ENCODE results near the gene BRAP.
"Not testable (repeated sequence)": the region's sequence is repeated elsewhere in the genome, so short reads cannot be mapped to it uniquely, and the experiment has no call there.

BRAP gene

DNA sequence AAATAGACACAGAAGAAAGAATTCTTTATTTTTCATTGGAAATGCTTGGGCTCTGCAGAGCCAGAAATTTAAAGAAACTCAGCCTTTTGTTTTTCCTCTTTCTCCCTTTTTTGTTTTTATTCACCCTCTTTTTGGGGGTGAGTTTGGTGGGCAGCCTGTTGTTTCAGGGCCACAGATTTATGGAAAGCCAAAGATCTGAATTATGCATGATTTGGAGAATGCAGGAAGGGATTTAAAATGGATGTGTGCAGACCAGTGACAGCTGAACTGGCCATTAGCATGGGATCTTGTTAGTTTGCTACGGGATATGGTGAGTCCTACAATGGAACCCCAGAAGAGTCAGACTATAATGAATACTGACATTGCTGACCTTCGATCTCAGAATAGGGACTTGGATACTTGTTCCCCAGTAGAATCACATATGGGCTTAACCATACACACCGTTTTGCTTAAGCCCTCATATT lies 79.0 kb downstream of the BRAP start:
- Mint-ChIP-seq H3K4me3 (no peak overlapping the region), H3K4me1 (no peaks in the 10 kb centered on the region), H3K9me3 (no peaks in the 10 kb centered on the region), H3K36me3 (ENCODE audit: low read depth) (no peaks in the 10 kb centered on the region), H3K27ac (no peak overlapping the region), H3K27me3 (no peaks in the 10 kb centered on the region)
- ATAC-seq, result no peak
- no peak for DNase-seq

DNA sequence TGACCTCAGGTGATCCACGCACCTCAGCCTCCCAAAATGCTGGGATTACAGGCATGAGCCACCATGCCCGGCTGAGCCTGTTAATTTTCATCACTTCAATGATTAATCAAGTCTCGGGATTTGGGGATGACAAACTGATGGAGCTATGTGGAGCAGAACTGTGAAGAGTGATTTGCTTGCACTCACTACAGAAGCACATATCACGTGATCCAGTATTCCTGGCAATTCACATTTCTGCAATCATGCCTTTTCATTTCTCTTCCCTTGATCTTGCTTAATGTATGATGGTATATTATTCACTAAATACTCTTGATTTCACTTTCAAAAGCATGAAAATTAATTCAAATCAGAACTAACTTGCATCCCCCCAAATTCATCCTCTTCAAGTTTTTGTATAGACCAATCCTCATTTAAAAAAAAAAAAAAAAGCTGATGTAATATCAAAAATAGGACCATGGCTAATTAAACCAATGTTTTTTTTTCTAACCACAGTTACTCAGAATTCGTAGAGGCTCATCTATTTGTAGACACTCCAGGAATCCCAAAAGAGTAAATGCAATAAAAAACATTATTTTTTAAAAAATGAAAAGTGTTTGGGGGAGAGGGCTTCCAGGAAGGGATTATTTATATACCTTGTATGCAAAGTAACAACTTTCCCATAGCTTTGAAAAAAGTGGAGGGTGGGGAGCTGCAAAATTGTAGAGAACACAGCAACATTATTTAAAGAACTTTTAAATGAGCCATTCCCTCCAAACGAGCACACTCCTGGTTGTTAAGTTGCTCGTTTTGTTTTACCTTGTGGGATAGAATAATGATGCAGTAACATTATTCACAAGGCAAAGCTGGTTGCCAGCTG lies 79.6 kb downstream of the BRAP start:
- ATAC-seq, result no peak
- no peak for DNase-seq
- H3K4me3 Mint-ChIP-seq, result no peak overlapping the region
- no peaks in the 10 kb centered on the region for H3K27me3 Mint-ChIP-seq
- no peak overlapping the region for H3K27ac Mint-ChIP-seq
- no peaks in the 10 kb centered on the region for H3K4me1 Mint-ChIP-seq
- no peaks in the 10 kb centered on the region for H3K36me3 Mint-ChIP-seq (ENCODE audit: low read depth)
- H3K9me3 Mint-ChIP-seq, result no peaks in the 10 kb centered on the region

DNA sequence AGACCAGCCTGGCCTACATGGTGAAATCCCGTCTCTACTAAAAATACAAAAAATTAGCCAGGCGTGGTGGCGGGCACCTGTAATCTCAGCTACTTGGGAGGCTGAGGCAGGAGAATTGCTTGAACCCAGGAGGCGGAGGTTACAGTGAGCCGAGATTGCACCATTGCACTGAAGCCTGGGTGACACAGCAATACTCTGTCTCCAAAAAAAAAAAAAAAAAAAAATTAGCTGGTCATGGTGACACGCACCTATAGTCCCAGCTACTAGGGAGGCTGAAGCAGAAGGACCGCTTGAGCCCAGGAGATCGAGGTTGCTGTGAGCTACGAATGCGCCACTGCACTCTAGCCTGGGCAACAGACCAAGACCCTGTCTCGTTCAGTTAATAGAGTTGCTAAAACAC lies 82.9 kb downstream of the BRAP start:
- H3K27ac Mint-ChIP-seq; H3K36me3 Mint-ChIP-seq (ENCODE audit: low read depth); DNase-seq; H3K27me3 Mint-ChIP-seq; H3K4me1 Mint-ChIP-seq; ATAC-seq; H3K4me3 Mint-ChIP-seq; H3K9me3 Mint-ChIP-seq: not testable (repeated sequence)

DNA sequence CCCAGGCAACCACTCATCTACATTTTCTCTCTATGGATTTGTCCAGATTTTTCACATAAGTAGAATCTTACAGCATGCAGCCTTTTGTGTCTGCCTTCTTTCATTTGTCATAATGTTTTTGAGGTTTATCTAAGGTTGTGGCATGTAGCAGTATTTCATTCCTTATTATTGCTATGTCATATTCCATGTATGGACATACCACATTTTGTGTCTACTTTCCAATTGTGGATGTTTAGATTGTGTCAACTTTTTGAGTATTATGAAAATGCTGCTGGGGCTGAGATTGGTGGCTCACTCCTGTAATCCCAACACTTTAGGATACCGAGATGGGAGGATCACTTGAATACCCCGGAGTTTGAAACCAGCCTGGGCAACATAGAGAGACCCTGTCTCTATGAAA lies 83.4 kb downstream of the BRAP start:
- ATAC-seq, result no peak
- H3K36me3 Mint-ChIP-seq (ENCODE audit: low read depth), result no peaks in the 10 kb centered on the region
- no peak overlapping the region for H3K4me3 Mint-ChIP-seq
- no peaks in the 10 kb centered on the region for H3K9me3 Mint-ChIP-seq
- DNase-seq, result no peak
- no peaks in the 10 kb centered on the region for H3K27me3 Mint-ChIP-seq
- no peak overlapping the region for H3K27ac Mint-ChIP-seq
- H3K4me1 Mint-ChIP-seq, result peaks cover 10% of the 10 kb centered on the region

DNA sequence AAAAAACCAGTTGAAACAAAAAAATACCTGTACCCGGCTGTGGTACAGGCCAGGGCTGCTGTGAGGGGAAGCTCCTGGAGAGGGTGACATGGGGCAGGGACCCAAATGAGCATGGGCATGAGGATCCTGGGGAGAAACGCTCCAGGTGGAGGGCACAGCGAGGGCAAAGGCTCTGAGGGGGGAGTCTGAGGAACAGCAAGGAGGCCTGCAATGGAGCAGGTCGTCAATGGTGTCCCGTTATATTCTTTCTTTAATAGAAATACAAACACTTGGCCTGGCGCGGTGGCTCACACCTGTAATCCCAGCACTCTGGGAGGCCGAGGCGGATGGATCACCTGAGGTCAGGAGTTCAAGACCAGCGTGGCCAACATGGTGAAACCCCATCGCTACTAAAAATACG lies 84.8 kb downstream of the BRAP start:
- H3K27me3 Mint-ChIP-seq; H3K27ac Mint-ChIP-seq; H3K9me3 Mint-ChIP-seq; DNase-seq; H3K4me3 Mint-ChIP-seq; H3K36me3 Mint-ChIP-seq (ENCODE audit: low read depth); ATAC-seq: not testable (repeated sequence)
- peaks cover 24% of the 10 kb centered on the region for H3K4me1 Mint-ChIP-seq

DNA sequence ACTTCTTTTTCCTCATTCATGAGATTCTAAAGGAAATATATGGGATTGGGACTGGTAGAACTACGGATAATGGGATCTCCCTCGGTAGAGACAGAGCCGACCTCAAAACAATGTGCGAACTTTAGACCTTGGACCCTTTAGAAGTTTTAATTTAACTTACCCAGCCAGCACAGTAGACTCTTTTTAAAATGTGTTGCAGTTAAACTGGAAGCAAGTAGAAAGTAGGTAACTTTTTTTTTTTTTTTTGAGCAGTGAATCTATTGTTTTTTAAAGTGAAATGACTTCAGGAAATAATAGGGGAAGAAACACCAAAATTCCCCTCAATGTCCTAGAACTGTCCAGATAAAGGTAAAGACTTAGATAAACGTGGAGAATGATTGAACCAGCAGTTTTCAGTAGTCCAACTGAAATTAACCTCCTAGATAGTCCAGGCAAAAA lies 85.5 kb downstream of the BRAP start:
- Mint-ChIP-seq H3K4me3 (peak overlapping the region; percentile 91), H3K27me3 (no peaks in the 10 kb centered on the region), H3K27ac (peak overlapping the region; percentile 93), H3K9me3 (no peaks in the 10 kb centered on the region), H3K4me1 (peaks cover 28% of the 10 kb centered on the region), H3K36me3 (ENCODE audit: low read depth) (peaks cover 5% of the 10 kb centered on the region)
- ATAC-seq (no peak), DNase-seq (no peak)

DNA sequence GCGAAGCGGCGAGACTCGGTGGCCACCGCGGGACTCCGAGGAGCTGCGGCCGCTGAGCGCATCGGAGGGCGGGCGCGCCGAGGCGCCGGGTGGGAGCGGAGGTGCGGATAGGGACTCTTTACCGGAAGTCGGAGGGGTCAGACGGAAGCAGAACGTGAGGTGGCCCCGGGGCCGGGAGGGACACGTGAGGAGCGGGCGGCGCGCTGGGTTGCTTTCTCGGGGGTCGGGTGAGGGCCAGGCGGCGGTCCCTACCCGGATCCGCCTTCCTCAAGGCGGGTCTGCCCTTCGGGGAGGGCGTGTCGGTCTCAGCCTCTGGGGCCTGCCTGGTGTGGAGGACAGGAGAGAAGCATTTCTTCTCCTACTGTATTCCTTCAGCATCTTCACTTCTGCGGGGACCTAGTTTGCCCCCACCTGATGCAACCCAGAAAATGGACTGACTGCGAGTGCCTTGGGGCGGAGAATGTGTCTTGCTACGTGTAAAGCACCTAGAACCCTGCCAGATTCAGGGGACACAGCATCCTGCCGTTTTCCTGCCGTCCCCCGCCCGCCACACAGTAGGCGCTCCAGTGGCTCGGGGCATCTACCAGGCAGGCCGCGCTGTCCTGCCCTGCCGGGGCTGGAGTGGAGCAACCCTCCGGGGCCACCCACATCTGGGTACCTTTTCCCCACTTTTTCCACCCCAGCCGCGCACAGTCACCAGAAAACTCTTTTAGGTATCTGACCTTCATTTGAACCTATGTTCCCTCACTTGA lies 86.1 kb downstream of the BRAP start:
- Mint-ChIP-seq H3K9me3 (no peaks in the 10 kb centered on the region), H3K27ac (peak overlapping the region; percentile 93), H3K36me3 (ENCODE audit: low read depth) (peaks cover 5% of the 10 kb centered on the region), H3K27me3 (no peaks in the 10 kb centered on the region), H3K4me1 (peaks cover 34% of the 10 kb centered on the region), H3K4me3 (peak overlapping the region; percentile 91)
- DNase-seq (peak; percentile 90), ATAC-seq (peak; percentile 88)

DNA sequence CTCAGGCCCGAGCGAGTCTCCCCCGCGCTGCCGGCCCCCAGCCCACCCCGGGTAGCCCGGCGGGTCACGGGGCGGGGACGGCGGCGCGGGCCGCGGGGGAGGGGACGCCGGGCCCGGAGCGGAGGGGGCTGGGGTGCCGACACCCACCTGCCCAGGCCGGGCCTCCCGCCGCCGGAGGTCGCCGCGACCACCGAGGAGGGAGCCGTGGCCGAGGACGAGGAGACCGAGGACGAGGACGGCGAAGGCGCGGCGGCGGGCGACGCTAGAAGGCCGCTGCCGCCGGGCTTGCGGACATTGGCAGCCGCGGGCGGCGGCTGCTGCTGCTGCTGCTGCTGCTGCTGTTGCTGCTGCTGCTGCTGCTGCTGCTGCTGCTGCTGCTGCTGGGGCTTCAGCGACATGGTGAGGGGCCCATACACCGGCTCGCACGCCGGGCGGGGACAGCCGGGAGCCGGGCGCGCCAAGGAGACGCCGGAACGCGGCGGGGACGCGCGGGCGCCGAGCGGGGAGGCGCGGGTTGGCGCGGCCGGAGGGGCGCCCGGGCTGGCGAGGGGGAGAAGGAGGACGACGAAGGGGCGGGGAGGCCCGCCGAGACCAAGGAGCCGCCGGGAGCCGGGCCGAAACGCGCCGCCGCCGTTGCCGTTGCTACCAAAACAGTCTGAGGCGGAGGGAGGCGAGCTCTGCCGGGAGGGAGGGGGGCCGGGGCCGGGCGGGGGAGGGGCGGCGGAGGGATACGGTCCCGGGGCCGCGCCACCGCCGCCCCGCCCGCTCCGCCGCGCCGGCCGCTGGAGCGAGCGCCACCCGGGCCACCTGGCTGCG lies 86.9 kb downstream of the BRAP start, which contains the start of gene ATXN2:
Gene ATXN2 (minus strand): TSS at position 679 of the 816 bp plus-strand sequence. CDS start 281 bp downstream, at position 398.
- Mint-ChIP-seq H3K4me1 (peaks cover 41% of the 10 kb centered on the region), H3K4me3 (peak within 1 kb of the TSS; percentile 91), H3K9me3 (no peaks in the 10 kb centered on the region), H3K36me3 (ENCODE audit: low read depth) (peaks cover 5% of the 10 kb centered on the region), H3K27me3 (no peaks in the 10 kb centered on the region), H3K27ac (peak within 1 kb of the TSS; percentile 93)
- ATAC-seq (peak; percentile 48), DNase-seq (peak; percentile 71)

DNA sequence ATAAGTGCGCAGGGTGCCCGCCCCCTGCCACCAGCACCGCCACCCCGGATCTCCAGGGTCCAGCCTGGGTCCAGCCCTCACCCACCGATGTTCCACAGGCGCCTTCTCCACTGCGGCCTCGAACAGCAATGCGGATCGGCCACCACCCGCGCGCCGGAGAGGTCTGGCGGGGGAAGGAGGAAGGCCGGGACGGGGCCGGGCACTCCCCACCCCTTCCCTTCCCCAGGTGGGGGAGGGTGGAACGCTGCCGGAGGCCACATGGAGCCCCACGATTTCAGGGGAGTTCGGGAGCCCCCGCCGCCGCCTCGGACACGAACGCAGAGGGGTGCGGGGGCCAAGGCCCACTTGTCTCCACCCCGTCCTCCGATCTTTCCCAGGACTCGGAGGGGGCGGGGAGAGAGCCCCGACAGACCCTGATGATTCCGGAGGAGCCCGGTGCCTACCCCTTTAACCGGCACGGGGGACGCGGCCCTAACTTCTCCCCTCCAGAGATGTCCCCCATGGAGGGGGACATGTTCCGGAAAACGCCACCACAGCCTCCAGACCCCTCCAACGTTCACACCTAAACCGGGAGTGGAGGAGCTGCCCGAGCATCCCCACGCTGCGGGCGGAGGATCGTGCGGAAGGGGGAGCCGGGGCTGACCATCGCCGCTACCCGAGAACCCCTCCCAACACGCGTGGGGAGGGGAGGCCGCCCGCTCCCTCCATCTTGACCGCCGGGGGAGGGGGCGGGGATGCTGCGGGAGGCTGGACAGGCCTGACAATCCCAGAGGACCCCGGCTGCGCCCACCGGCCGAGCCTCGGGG lies 87.7 kb downstream of the BRAP start:
- H3K9me3 Mint-ChIP-seq, result no peaks in the 10 kb centered on the region
- H3K4me1 Mint-ChIP-seq, result peaks cover 43% of the 10 kb centered on the region
- peak overlapping the region; percentile 88 for H3K4me3 Mint-ChIP-seq
- ATAC-seq, result peak; percentile 2
- peak overlapping the region; percentile 69 for H3K27ac Mint-ChIP-seq
- H3K36me3 Mint-ChIP-seq (ENCODE audit: low read depth), result peaks cover 5% of the 10 kb centered on the region
- peak; percentile 47 for DNase-seq
- no peaks in the 10 kb centered on the region for H3K27me3 Mint-ChIP-seq

DNA sequence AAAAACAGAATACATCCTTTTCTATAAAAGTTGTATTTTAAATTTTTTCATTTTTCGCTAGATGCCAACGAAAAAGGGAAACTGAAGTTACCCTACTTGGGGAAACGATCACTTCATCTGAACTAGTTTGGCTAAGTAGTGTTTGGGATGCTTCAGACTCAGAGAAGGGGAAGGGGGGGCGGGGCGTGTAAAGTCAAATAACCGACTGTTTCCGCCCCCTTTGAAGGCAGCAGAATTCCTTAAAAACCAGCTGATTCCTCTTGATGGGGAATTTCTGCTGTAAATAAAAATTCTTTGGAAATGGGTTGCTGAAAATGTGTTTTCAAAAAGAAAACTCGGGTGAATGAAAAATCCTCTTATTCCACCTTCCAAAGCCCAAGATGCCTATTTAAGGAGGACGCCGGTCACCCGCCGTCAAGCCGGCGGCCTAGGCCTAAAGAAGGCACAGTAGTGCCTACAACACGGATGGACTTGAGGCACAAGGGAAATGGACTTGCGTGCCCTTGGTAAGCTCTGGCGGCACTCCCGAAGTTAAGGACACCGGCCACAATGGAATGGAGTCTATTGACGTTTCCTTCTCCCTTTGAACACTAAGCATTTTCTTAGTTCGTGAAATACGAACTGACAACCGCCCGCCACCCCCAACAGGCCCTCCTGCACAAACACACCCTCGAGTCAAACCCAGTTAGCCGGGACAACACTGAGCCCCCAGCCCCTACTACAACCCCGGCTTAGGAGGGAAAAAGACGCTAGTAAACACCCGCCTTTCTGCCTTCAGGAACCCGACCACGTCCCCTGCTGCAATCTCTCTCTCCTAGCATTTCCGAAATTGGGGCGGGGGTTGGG lies 88.5 kb downstream of the BRAP start:
- Mint-ChIP-seq H3K4me3 (peak overlapping the region; percentile 88), H3K27ac (peak overlapping the region; percentile 69), H3K9me3 (no peaks in the 10 kb centered on the region), H3K27me3 (no peaks in the 10 kb centered on the region), H3K36me3 (ENCODE audit: low read depth) (peaks cover 5% of the 10 kb centered on the region), H3K4me1 (peaks cover 45% of the 10 kb centered on the region)
- ATAC-seq, result no peak
- DNase-seq, result peak; percentile 20

DNA sequence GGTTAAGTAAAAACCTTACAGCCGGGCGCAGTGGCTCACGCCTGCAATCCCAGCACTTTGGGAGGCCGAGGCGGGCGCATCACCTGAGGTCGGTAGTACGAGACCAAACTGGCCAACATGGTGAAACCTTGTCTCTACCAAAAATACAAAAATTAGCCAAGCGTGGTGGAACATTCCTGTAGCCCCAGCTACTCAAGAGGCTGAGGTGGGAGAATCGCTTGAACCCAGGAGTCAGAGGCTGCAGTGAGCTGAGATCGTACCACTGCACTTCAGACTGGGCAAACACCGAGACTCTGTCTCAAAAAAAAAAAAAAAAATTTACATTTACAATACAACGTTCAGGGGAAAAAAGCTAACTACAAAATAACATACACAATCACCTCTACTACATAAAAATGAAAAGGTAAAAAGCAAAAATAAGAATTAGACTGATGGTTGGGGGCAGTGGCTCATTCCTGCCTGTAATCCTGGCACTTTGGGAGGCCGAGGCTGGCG lies 90.4 kb downstream of the BRAP start:
- H3K36me3 Mint-ChIP-seq (ENCODE audit: low read depth); DNase-seq; H3K27ac Mint-ChIP-seq; H3K9me3 Mint-ChIP-seq; H3K4me3 Mint-ChIP-seq; ATAC-seq; H3K27me3 Mint-ChIP-seq: not testable (repeated sequence)
- H3K4me1 Mint-ChIP-seq, result peaks cover 45% of the 10 kb centered on the region
